Endothelial cell of umbilical vein (primary cell): Measurements from ENCODE around the gene PPFIA2. TPM values are rescaled to one million over a fixed set of nuclear protein-coding genes. Genes with fewer than 3 reads are reported as not detected.
A peak's percentile ranks its signal among the peaks of the same experiment; 100 is the strongest.

Experiments
- BruUV-seq: library from RNA; stranded (reverse); fragments of 400-500 nt; replicated peaks from 2 replicates; lab custom pipeline; 2021; lab: Mats Ljungman, UMichigan
- CTCF ChIA-PET: fragments of 300-600, 350-600 bp; sonication (Branson Sonifier 250); formaldehyde crosslinking; loops from one replicate; lab custom pipeline; 2021; ENCODE audit warnings: antibody characterized with exemption, inconsistent platforms; lab: Charles Lee
- POLR2A ChIA-PET: fragments of 300-600, 350-600 bp; sonication (Branson Sonifier 250); formaldehyde crosslinking; loops from one replicate; lab custom pipeline; 2021; ENCODE audit warnings: antibody characterized with exemption, inconsistent platforms; lab: Charles Lee
- DNase-seq: peaks from one replicate; pipeline ENCODE4 v3.0.0-alpha.2; 2011; ENCODE audit warnings: low read depth, low spot score
- FAIRE-seq: peaks from 2 replicates; lab custom pipeline; 2011; peaks lifted over from hg19 to GRCh38; lab: Jason Lieb, UNC
- H2AFZ ChIP-seq: 2 replicates; pipeline ENCODE4 v1.6.0; 2012; ENCODE audit warnings: low read depth, low read length, control low read depth, inconsistent platforms
- H3K27ac ChIP-seq: 2 replicates; pipeline ENCODE4 v1.5.1; 2011; ENCODE audit warnings: low read depth, mild to moderate bottlenecking, control low read depth, low read length, moderate library complexity; ENCODE audit not compliant: insufficient read depth
- H3K27me3 ChIP-seq, 2 experiments: 2 replicates each; pipeline versions ENCODE4 v1.6.0 to v1.6.1; 2011; ENCODE audit warnings: low read length in 2 of 2, mixed read lengths in 1 of 2; ENCODE audit not compliant: control insufficient read depth in 2 of 2, insufficient read depth in 2 of 2
- H3K36me3 ChIP-seq, 2 experiments: 2 replicates in 1 of 2; 3 replicates in 1 of 2; pipeline ENCODE4 v1.5.1; 2011; ENCODE audit warnings: low read length in 2 of 2, mild to moderate bottlenecking in 1 of 2, moderate library complexity in 1 of 2; ENCODE audit not compliant: control insufficient read depth in 2 of 2, insufficient read depth in 2 of 2; ENCODE audit errors: extremely low read depth in 1 of 2
- H3K4me1 ChIP-seq: 3 replicates; pipeline ENCODE4 v1.5.1; 2011; ENCODE audit warnings: mild to moderate bottlenecking, low read length; ENCODE audit not compliant: control insufficient read depth, insufficient read depth; ENCODE audit errors: extremely low read depth
- H3K4me2 ChIP-seq: 2 replicates; pipeline ENCODE4 v1.6.1; 2011; ENCODE audit warnings: low read length, control low read depth, mixed read lengths; ENCODE audit not compliant: insufficient read depth
- H3K4me3 ChIP-seq, 3 experiments: fragments of 200-600 bp in 1 of 3; sonication (generic), shearing (Covaris generic) in 1 of 3; replicated peaks in 1 of 3; 2 replicates each; pipeline ENCODE4 v1.5.1; 2011 to 2016; ENCODE audit warnings: control low read depth in 3 of 3, low read length in 3 of 3, mild to moderate bottlenecking in 2 of 3, inconsistent platforms in 1 of 3, low read depth in 1 of 3, moderate library complexity in 1 of 3; ENCODE audit not compliant: insufficient read depth in 1 of 3
- H3K79me2 ChIP-seq: 2 replicates; pipeline ENCODE4 v1.6.0; 2012; ENCODE audit warnings: low read length, inconsistent platforms; ENCODE audit not compliant: control insufficient read depth, insufficient read depth
- H3K9ac ChIP-seq: replicated peaks from 2 replicates; pipeline ENCODE3; 2011; ENCODE audit warnings: low read length, control low read depth; ENCODE audit not compliant: insufficient read depth; ENCODE audit errors: extremely low read depth
- H3K9me1 ChIP-seq: replicated peaks from 3 replicates; pipeline ENCODE4 v1.6.0; 2011; ENCODE audit warnings: mild to moderate bottlenecking, low read length; ENCODE audit not compliant: control insufficient read depth, insufficient read depth; ENCODE audit errors: extremely low read depth
- H3K9me3 ChIP-seq: replicated peaks from 2 replicates; pipeline ENCODE4 v1.5.1; 2012; ENCODE audit warnings: low read length, inconsistent platforms; ENCODE audit not compliant: control insufficient read depth, insufficient read depth
- H4K20me1 ChIP-seq: replicated peaks from 2 replicates; pipeline ENCODE3; 2011; ENCODE audit warnings: mild to moderate bottlenecking, low read length; ENCODE audit not compliant: control insufficient read depth, insufficient read depth; ENCODE audit errors: extremely low read depth
- CTCF ChIP-seq, 2 donors: IDR thresholded peaks; 1 replicate in 1 of 2; 2 replicates in 1 of 2; pipeline ENCODE4 v1.5.1; 2011; ENCODE audit warnings: low read length in 2 of 2, mild to moderate bottlenecking in 2 of 2, moderate library complexity in 2 of 2, control low read depth in 1 of 2, inconsistent platforms in 1 of 2, low read depth in 1 of 2; ENCODE audit not compliant: insufficient read depth in 1 of 2; ENCODE audit errors: extremely low read depth in 1 of 2
- EZH2 ChIP-seq: IDR thresholded peaks from 2 replicates; pipeline ENCODE4 v1.6.1; 2012; ENCODE audit warnings: borderline replicate concordance, low read depth, mild to moderate bottlenecking, moderate library complexity, low read length, inconsistent platforms; ENCODE audit not compliant: severe bottlenecking
- FOS ChIP-seq: IDR thresholded peaks from 2 replicates; pipeline ENCODE4 v1.6.1; 2011; ENCODE audit warnings: mild to moderate bottlenecking, low read length, moderate library complexity, borderline replicate concordance; ENCODE audit not compliant: insufficient read depth
- GATA2 ChIP-seq: IDR thresholded peaks from 2 replicates; pipeline ENCODE4 v1.7.0; 2011; ENCODE audit warnings: low read depth, mild to moderate bottlenecking, moderate library complexity, mixed read lengths, low read length; ENCODE audit not compliant: insufficient read length, insufficient read depth
- JUN ChIP-seq: IDR thresholded peaks from 2 replicates; pipeline ENCODE4 v1.6.1; 2011; ENCODE audit warnings: borderline replicate concordance, low read depth; ENCODE audit not compliant: insufficient read length, insufficient read depth
- MAX ChIP-seq: IDR thresholded peaks from 2 replicates; pipeline ENCODE4 v1.6.1; 2011; ENCODE audit not compliant: insufficient read depth, insufficient read length
- MYC ChIP-seq: IDR thresholded peaks from one replicate; pipeline ENCODE4 v1.6.1; 2011; ENCODE audit warnings: mild to moderate bottlenecking, low read depth, low read length
- POLR2A ChIP-seq: IDR thresholded peaks from 2 replicates; pipeline ENCODE4 v1.6.1; 2012; ENCODE audit warnings: low read depth, mild to moderate bottlenecking, control low read depth, low read length
- POLR2AphosphoS5 ChIP-seq: IDR thresholded peaks from 2 replicates; pipeline ENCODE4 v1.6.1; 2012; ENCODE audit warnings: low read depth, mild to moderate bottlenecking, control low read depth, low read length, moderate library complexity; ENCODE audit not compliant: insufficient read depth
- dilution Hi-C: fragments of 300-500 bp; cut with MboI; formaldehyde crosslinking; loops from one replicate; pipeline ENCODE4 v1.15.0; 2019; ENCODE audit warnings: low sequenced_read_pairs; ENCODE audit not compliant: extremely low pct_ligation_motif_present
- intact Hi-C: fragments of 100-400 bp; cut with micrococcal nuclease; formaldehyde crosslinking; loops from one replicate; pipeline ENCODE4 v1.10.0; 2022
- polyA plus RNA-seq, 4 experiments: library from polyadenylated mRNA; depleted of rRNA in 3 of 4; stranded (reverse) in 3 of 4; unstranded in 1 of 4; fragments of >200 nt; gene quantifications; 2 replicates each; pipeline versions ENCODE4 v1.2.1 to v1.2.3, GENCODE V29; 2011 to 2012; ENCODE audit warnings: missing spikeins in 1 of 4
- total RNA-seq: library from RNA; stranded (reverse); gene quantifications from 2 replicates; pipeline ENCODE4 v1.2.3, GENCODE V29; 2021

Gene PPFIA2
- total and polyA plus RNA-seq, 2 donors (not counting 3 experiments of a cell fraction or from before 2014, with no cell fraction given): not detected

- Histone ChIP-seq H3K9me3 (no peaks in the 10 kb centered on the region), H3K9ac (no peak overlapping the region), H3K36me3 (no peaks in the 10 kb centered on the region), H2AFZ (no peak overlapping the region), H3K27me3 (no peaks in the 10 kb centered on the region), H3K27ac (no peak overlapping the region), H3K79me2 (no peaks in the 10 kb centered on the region), H3K4me1 (no peaks in the 10 kb centered on the region), H3K9me1 (no peaks in the 10 kb centered on the region), H4K20me1 (no peaks in the 10 kb centered on the region), H3K4me3 (no peak overlapping the region), H3K4me2 (no peak overlapping the region)
- ChIA-PET POLR2A (no interaction called here), CTCF (interaction anchor here (0.6 to 2.3 kb wide), 18 partner anchors 10 to 360 kb away, joined by 3 to 17 read pairs (median 4); no protein-coding TSS in a partner anchor)
- TF ChIP-seq CTCF (IDR thresholded peaks at IDR 0.05; ENCODE audit: extremely low read depth in 1 of 2, insufficient read depth in 1 of 2, low read depth in 1 of 2, low read length in 2 of 2) (peak; percentile 36 to 44), FOS (no peak)
- intact Hi-C loops: loop anchor here (1.0 to 5.0 kb wide), 3 partner anchors 176 to 359 kb away; no protein-coding TSS in a partner anchor
- FAIRE-seq: peak; percentile 76
- DNase-seq: peak; percentile 47
- dilution Hi-C loops: no loop called here
- no TSS peak for BruUV-seq
These were observed 131.6 kb downstream of the PPFIA2 start for GRCh38 chr12:81627336-81628189.

GRCh38 chr12:81626406-81626805 is 132.7 kb downstream of the PPFIA2 start:
- Histone ChIP-seq H3K9ac (no peak overlapping the region), H3K27me3 (no peaks in the 10 kb centered on the region), H3K9me3 (no peaks in the 10 kb centered on the region), H3K27ac (no peak overlapping the region), H4K20me1 (no peaks in the 10 kb centered on the region), H2AFZ (no peak overlapping the region), H3K4me3 (no peak overlapping the region), H3K36me3 (no peaks in the 10 kb centered on the region), H3K4me2 (no peak overlapping the region), H3K9me1 (no peaks in the 10 kb centered on the region), H3K79me2 (no peaks in the 10 kb centered on the region), H3K4me1 (no peaks in the 10 kb centered on the region)
- FAIRE-seq (no peak), DNase-seq (no peak)
- dilution Hi-C loops (no loop called here), intact Hi-C loops (loop anchor here (5.0 kb wide), 1 partner anchor 299 kb away; no protein-coding TSS in a partner anchor)
- ChIA-PET CTCF (interaction anchor here (0.9 to 1.0 kb wide), 2 partner anchors 69 to 175 kb away, joined by 3 to 6 read pairs; no protein-coding TSS in a partner anchor), POLR2A (no interaction called here)
- BruUV-seq: no TSS peak
- TF ChIP-seq JUN (no peak), POLR2A (no peak), MYC (no peak), CTCF (IDR thresholded peaks at IDR 0.05; ENCODE audit: extremely low read depth in 1 of 2, insufficient read depth in 1 of 2, low read depth in 1 of 2, low read length in 2 of 2) (no peak), FOS (no peak), EZH2 (no peak), POLR2AphosphoS5 (no peak), GATA2 (no peak), MAX (no peak)
